D341Med (cell line): ENCODE data around the gene GALT.

Experiments
- DNase-seq: peaks from one replicate; pipeline ENCODE4 v3.0.0; 2012; ENCODE audit warnings: low spot score

The GALT gene

GRCh38 chr9:34646211-34647083, at the start of gene GALT:
Gene GALT, plus strand, starts transcription at chr9:34646675. Its CDS starts 30 bp downstream, at chr9:34646705.
- DNase-seq, result peak; percentile 90

DNA sequence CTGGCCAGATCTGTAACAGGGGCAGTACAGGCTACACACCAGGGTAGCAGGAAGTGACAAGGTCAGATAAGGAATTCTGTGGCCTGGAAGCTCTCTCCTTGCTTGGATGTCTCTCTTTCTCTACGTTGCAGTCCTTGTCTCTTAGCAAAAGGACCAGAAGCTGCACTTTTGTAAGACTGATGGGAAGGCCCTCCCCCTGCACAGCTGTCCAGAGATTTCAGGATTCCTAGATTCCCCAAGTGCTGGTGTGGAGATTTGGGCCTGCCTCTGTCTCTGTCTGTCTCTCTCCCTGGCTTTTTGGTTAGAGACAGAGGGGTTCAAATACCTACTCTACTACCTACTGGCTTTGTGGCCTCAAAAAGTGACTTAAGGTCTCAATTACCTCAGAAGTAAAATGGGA, 46.9 kb upstream of the GALT start:
- no peak for DNase-seq

- no peak for DNase-seq
Observed at GRCh38 chr9:34600908-34601307, 45.6 kb upstream of the GALT start.

- DNase-seq, result no peak
Observed at GRCh38 chr9:34601937-34602573, 44.4 kb upstream of the GALT start.

DNA sequence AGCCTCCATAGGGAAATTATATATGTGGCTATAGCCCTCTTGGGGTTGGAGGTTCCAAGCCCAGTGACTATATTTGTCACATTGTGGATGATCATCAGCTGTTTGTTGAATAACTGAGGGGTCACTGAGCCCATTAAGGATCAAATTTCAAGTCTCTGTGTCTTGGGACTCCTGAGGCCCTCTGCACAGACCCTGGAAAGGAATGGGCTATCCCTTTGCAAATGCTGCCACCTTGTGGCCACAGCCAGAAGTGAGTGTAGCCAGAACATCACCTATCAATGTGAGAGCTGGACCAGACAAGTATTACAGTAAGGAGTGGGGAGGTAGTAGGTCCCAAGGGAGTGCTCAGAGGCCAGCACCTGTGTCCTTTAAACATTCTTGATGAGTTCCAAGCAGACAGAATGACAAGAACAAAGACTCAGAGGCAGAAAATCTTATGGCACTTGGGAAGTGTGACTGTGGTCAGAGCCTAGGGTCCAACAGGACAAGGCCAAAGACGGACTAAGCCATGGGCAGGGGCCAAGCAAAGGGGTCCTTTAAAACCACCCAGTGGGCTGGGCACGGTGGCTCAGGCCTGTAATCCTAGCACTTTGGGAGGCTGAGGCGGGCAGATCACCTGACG, 42.8 kb upstream of the GALT start:
- DNase-seq, result peak; percentile 86

GRCh38 chr9:34606190-34606589, 40.3 kb upstream of the GALT start:
- no peak for DNase-seq

GRCh38 chr9:34606905-34607304, 39.6 kb upstream of the GALT start:
- DNase-seq, result no peak

GRCh38 chr9:34607331-34607730, 39.1 kb upstream of the GALT start:
- no peak for DNase-seq

DNA sequence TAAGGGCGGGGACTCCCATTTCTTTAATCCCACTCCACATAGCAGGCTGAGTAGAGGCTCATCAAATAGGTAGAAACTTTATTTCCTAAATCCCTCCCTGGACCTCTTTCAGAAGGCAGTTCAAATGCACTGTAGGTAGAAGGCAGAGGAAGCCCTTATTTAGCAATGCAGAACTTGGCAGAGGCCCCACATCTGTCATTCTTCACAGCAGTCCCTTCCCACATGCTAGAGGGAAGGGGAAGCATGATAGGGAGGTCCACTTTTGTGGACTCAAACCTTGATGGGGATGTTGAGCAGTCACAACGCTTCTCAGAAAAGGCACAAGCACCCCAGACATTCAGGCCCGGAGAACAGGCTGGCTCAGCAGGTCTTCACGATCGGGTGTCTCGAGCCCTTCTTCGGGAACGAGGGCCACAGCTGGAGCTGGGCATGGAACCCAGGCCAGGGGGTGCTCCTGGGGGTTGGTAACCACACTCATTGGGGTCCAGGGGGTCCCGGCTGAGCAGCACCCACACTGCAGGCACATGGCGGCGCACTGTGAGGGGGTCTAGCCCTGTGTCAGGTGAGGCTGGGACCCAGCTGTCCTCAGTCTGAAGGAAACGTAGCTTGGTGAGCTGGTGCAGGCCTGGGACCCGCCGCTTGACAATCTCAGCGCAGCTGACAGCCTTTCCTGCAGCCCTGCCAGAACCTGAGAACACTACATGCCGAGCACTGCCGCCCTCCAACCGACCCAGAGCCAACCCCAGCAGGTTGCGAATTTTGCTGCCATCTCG, 35.9 kb upstream of the GALT start:
- DNase-seq, result no peak

GRCh38 chr9:34611251-34611810, 35.1 kb upstream of the GALT start:
- no peak for DNase-seq

DNA sequence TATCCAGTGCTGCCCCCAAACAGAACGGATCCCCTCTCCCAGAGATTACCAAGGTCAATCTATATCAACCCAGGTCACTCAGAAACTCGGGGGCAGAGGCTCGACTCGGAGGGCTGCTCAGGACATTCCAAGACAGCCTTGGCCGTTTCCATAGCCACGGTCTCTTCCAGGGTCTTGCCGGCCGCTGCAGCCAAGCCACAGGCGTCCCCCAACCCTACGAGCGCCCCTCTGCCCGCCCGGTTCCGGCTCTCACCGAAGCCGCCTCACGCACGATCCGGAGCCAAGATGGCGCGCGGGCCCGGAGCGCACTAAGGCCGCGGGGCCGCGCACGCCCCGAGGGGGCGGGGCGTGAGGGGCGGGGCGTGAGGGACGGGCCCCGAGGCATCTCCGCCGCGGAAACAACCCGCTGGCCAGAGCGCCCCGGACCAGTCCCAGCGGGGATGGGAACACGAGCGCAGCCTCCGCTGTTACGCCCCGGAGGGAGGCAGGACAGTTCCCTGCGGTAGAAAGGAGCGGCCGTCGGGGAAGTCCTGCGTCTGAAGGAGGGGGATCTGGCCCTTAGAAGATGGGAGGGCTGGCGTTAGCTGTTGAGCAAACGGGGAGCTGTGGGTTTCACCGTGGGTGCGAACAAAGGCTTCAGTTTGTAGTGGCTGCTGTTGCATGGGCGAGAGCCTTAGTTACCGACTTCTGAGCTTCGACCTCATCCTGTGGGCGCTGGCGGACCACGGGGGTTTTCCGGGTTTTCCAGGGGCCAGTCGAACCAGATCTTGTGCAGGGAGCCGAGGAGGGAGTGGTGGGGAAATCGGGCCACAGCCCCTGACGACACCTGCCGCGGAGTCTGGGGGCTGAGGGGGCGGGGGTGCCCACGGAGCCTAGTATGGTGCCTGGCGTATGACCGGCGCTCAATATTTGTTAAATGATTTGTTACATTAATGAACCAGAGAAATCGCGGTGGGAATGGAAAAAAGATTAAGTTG, 34.4 kb upstream of the GALT start, which contains the start of gene RPP25L:
RPP25L (minus strand) TSS at position 287 of the 977 bp plus-strand sequence. CDS start 801 bp downstream, outside the sequence.
- DNase-seq, result peak; percentile 96

DNA sequence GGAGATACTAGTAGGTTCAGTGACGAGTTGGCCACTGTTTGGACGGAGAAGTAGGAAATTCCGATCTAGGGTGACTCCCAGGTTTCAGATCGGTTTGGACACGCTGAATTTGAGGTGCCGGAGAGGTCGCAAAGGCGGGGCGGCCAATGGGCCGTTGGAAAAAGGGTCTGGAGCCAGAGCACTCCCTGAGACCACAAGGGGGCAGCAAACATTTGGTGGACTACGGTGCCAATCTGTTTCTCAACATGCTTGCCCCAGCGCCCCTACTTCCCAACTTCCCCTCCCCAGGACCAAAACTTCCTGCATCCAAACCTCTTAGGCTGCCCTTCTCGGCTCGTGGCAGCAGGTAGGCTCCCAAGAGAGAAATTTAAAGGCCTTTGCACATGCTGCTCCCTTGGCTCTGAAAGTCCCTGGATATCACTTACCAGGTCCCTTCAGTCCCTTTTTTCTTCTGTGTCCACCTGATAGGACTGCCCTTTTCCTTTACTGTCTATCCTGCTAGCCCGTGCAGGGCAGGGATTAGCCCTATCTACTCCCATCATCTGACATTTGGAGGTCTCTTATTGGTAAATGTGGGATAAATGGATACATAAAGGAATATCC, 33.6 kb upstream of the GALT start:
- peak; percentile 82 for DNase-seq

GRCh38 chr9:34615132-34615531, 31.3 kb upstream of the GALT start:
- no peak for DNase-seq

DNA sequence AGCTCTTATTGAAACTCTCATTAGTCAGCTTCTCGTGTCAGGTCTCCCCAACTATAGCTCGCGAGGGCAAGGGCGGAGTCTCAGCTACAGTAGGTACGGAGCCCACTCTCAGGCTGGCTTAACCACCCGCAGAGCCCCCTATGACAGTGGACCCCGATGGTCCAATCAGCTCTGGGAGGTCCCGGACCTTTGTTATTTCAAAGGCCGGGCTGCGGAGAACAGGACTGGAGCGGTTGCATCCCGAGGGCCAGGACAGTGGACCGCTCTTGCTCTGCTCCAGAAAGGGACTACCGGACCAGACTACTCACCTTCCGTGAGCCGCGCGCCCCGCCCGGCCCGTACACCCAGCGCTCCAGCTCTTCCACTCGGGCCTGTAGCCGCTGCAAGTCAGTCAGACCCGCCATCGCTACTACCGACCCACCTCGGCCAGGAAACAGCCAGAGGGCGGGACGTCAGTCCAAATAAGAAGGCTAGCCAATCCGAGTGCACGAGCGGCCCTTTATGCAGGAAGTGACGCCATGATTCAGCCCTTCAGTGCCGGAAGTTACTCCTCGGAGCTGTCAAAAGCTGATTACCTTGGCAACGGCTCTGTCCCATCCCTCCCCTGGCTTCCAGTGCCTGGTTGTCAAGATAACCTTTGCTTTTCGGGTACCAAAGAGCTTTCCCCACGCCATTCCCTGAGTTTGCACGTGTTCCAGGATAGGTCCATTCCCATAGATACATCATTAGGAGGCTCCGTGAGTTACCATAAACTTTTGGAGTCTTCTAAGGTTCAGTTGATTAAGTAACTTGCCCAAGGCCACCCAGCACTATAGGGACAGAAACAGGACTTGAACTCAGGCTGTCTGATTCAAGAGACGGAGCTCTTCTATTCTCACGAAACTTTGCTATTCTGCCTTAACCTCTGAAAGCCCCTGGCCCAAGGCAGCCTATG, 26.1 kb upstream of the GALT start, which contains the start of gene DCTN3:
DCTN3 (minus strand) TSS at position 435 of the 934 bp plus-strand sequence; CDS start at position 404, 31 bp downstream.
- peak; percentile 95 for DNase-seq

GRCh38 chr9:34623374-34624235, 22.9 kb upstream of the GALT start:
- DNase-seq, result no peak

DNA sequence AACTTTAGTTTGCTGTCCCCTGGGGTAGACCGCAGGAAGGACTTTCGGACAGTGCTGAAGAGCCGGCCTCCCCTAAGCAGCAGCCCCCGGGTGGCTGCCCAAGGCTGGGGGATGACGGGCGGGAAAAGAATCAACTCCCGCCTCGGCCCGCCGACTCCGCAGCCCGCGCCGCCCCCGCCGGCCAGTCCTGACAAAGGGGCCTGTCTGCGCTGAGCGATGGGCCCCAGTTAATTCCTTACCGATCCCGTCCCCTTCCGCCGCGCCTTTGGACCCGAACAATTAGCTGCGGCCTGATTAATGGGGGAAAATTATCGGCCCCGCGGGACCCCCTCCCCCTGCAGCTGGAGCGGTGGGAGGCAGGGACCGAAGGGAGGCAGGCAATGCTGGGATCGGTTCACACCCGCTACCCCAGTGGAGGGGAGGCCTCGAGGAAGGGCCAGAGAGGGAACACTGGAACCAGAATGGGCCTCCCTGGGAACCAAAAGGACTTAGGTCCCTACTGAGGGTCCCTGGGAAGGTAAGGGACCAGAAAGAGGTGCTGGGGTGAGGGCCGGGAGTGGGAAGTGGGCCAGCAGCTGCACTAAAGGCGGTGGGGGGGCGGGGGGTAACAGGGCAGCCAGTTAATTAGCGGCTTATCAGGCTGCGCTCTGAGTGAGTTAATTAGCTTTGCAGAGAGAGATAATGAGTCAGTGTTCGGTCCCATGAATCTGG, 21.8 kb upstream of the GALT start:
- no peak for DNase-seq

DNA sequence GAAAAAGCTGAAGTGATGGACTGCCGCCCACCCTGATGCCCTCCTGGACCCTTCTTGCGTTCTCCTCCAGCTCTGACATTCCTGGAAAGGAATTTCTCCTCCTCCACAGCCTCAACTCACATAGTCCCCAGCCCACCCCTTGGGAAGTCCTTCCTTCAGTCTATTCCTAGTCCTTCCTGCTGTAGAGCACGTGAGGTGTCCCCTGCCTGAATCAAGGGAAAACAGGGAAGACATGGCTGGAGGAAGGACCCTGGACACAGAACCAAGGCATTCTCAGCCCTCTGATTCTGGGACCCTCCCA, 21.3 kb upstream of the GALT start:
- no peak for DNase-seq
